ENCODE measurements around the gene GMDS. TPM values are rescaled to one million over a fixed set of nuclear protein-coding genes. Genes with fewer than 3 reads are reported as not detected.

The GMDS gene
- total and polyA plus RNA-seq, 2 of the 4 experiments (the other 2 are of a cell fraction): 7.3 to 21.9 TPM

GRCh38 chr6:2094642-2095041 is 150.8 kb downstream of the GMDS start:
- TF ChIP-seq USF2 (IDR thresholded peaks at IDR 0.05; ENCODE audit: low read depth, low read length) (no peak), MAZ (IDR thresholded peaks at IDR 0.05; ENCODE audit: borderline replicate concordance, low read depth, low read length) (no peak), RAD21 (IDR thresholded peaks at IDR 0.05; ENCODE audit: low read length) (no peak), SMC3 (IDR thresholded peaks at IDR 0.05; ENCODE audit: low read depth, low read length) (no peak), POLR2A (IDR thresholded peaks at IDR 0.05; ENCODE audit: low read depth, low read length) (no peak), MXI1 (IDR thresholded peaks at IDR 0.05; ENCODE audit: borderline replicate concordance, low read depth, low read length) (no peak), RCOR1 (IDR thresholded peaks at IDR 0.05; ENCODE audit: insufficient replicate concordance, low read length) (no peak)
- Histone ChIP-seq H3K79me1 (ENCODE audit: low read depth in 1 of 2, low read length in 2 of 2) (no peaks in the 10 kb centered on the region), H3K9me1 (ENCODE audit: insufficient read depth, low read length) (no peaks in the 10 kb centered on the region), H3K27me3 (ENCODE audit: control insufficient read depth, insufficient read depth, low read length) (no peaks in the 10 kb centered on the region), H3K9ac (ENCODE audit: low read depth, low read length) (no peak overlapping the region), H4K91ac (ENCODE audit: insufficient read depth, low read depth, low read length) (no peak overlapping the region), H2BK20ac (ENCODE audit: low read depth, low read length) (no peak overlapping the region), H3K4me1 (ENCODE audit: control insufficient read depth, insufficient read depth, low read length) (no peaks in the 10 kb centered on the region), H2AK5ac (ENCODE audit: low read depth, low read length) (no peak overlapping the region), H3K23ac (ENCODE audit: low read depth, low read length) (no peak overlapping the region), H2AFZ (replicated peaks; ENCODE audit: low read length, poor library complexity) (no peak overlapping the region), H2BK15ac (ENCODE audit: low read depth, low read length) (no peak overlapping the region), H3K36me3 (ENCODE audit: control insufficient read depth, insufficient read depth, low read length) (no peaks in the 10 kb centered on the region), H3K27ac (ENCODE audit: insufficient read depth, low read length) (no peak overlapping the region), H3K14ac (replicated peaks; ENCODE audit: low read depth, low read length) (no peak overlapping the region), H4K8ac (ENCODE audit: low read depth in 2 of 2, low read length in 2 of 2) (no peak overlapping the region), H3K9me3 (ENCODE audit: control insufficient read depth, insufficient read depth, low read length) (no peaks in the 10 kb centered on the region), H3K4me3 (ENCODE audit: insufficient read depth, low read depth, low read length) (no peak overlapping the region), H2BK5ac (ENCODE audit: low read depth, low read length, poor library complexity, severe bottlenecking) (no peak overlapping the region), H4K5ac (ENCODE audit: low read depth, low read length) (no peak overlapping the region), H3K56ac (ENCODE audit: extremely low read depth, insufficient read depth, low read length) (no peak overlapping the region), H3K4me2 (ENCODE audit: low read depth, low read length) (no peak overlapping the region), H3K4ac (ENCODE audit: low read depth, low read length) (no peak overlapping the region), H2AK9ac (replicated peaks; ENCODE audit: low read depth, low read length, poor library complexity) (no peak overlapping the region), H4K20me1 (ENCODE audit: insufficient read depth, low read length) (no peaks in the 10 kb centered on the region), H2BK120ac (ENCODE audit: low read depth, low read length) (no peak overlapping the region), H3K18ac (ENCODE audit: low read depth, low read length) (no peak overlapping the region)
- intact Hi-C loops (cut with micrococcal nuclease): no loop called here
- WGBS, 2 experiments (ENCODE audit: extremely low coverage in 2 of 2, insufficient read length in 1 of 2): no CpG with 5 or more reads among the region's 2 CpGs
- DNase-seq (no peak), ATAC-seq (ENCODE audit: low read depth) (no peak)
- no TSS peak for BruUV-seq (replicated peaks)
- in situ Hi-C loops (cut with MboI; ENCODE audit: low sequenced_read_pairs): no loop called here
- dilution Hi-C loops (cut with HindIII; ENCODE audit: low sequenced_read_pairs, unreplicated experiment): no loop called here
- POLR2A ChIA-PET (ENCODE audit: unreplicated experiment): no interaction called here
- CTCF ChIA-PET: no interaction called here
